HG03139 (cell line): ENCODE measurements around the gene KRTAP24-1.

ENCODE experiments used
- ATAC-seq: cut with Tn5 transposase; IDR thresholded peaks from one replicate; pipeline ENCODE4 v1.9.1; 2021; ENCODE audit not compliant: unreplicated experiment

KRTAP24-1 gene, protein sequence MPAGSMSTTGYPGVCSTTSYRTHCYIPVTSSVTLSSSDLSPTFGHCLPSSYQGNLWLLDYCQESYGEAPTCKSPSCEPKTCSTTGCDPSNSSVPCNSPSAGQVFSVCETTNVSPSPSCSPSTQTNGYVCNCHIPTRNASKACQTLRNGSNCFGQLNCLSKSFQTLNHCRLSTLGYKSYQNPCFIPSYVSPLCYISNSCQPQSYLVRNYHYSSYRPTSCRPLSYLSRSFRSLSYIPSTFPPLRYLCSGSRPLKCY

DNA sequence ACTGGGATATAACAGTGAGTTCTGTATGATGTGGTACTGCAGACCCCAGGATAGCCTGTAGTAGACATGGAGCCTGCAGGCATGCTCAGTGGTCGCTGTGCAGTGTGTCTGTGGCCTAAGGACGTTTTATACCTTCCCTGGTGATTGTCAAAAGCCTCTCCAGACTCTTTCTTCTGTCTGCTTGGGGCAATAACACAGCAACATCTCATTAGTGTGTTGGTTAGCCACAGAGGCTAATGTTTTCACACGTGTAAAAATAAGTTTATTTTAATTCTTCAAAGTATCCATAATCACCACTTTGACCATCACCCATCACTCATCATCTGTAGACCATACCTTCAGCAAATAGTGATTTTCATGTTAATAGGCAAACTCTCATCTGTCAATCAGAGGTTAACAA, at the start of gene KRTAP24-1:
TSS of gene KRTAP24-1 (minus strand) at position 101 of the 400 bp plus-strand sequence. CDS start at position 83, 18 bp downstream.
- ATAC-seq = no peak

- ATAC-seq = no peak
Observed at GRCh38 chr21:30329203-30329875, 46.6 kb upstream of the KRTAP24-1 start.

- ATAC-seq = no peak
Observed at GRCh38 chr21:30326390-30326789, 43.6 kb upstream of the KRTAP24-1 start.

- ATAC-seq = no peak
Observed at GRCh38 chr21:30320215-30320614, 37.5 kb upstream of the KRTAP24-1 start, which contains the start of gene KRTAP26-1. Gene KRTAP26-1, minus strand, starts transcription at chr21:30320315. Its CDS starts 280 bp downstream, at chr21:30320035.

DNA sequence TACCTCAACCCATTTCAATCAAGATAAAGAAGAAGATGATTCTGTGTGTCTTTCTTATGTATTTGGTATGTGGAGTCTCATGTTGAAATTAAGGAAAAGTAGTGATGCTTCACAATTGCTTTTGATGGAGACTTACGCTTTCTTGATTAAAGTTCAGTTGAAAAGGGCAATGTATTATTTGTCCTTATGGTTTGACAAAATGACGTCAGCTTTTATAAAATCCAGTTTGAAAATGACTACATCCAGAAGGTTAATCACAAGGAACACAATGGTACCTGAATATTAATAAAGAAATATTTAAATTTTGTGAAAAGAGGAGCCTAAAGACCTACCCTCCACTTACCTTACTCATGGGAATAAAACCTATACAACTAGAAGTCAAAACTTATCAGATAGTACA, 33.0 kb upstream of the KRTAP24-1 start:
- no peak for ATAC-seq

- ATAC-seq = no peak
Observed at GRCh38 chr21:30306884-30307283, 24.1 kb upstream of the KRTAP24-1 start.

GRCh38 chr21:30305136-30305535, 22.4 kb upstream of the KRTAP24-1 start:
- ATAC-seq = no peak

- no peak for ATAC-seq
Observed at GRCh38 chr21:30289215-30289614, 6.5 kb upstream of the KRTAP24-1 start, which contains the start of gene KRTAP25-1. Gene KRTAP25-1, minus strand, starts transcription at chr21:30289514. Its CDS starts 24 bp downstream, at chr21:30289490.

DNA sequence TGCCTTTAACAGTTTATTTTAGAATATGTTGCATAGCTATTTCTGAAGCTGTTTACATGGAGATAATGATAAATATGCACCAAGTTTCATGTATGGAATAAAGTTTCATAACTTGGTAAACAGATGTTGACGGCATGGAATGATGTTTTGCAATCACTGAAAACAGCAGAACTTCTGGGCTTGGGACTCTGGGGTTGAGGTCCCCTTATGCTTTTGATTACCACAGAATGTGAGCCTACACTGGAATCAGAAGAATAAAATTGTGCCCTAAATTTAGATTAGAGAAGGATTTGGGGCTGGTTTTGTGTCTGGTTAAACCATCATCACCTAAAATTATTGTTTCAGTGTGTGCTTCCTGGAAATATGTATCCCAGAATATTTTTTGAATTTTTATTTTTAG, 11.1 kb downstream of the KRTAP24-1 start:
- ATAC-seq = no peak

- ATAC-seq = no peak
Observed at GRCh38 chr21:30271156-30271555, 11.6 kb downstream of the KRTAP24-1 start.

GRCh38 chr21:30269803-30270530, 12.8 kb downstream of the KRTAP24-1 start:
- no peak for ATAC-seq

- no peak for ATAC-seq
Observed at GRCh38 chr21:30268608-30269197, 14.0 kb downstream of the KRTAP24-1 start.

GRCh38 chr21:30257773-30258172, 25.0 kb downstream of the KRTAP24-1 start:
- ATAC-seq = no peak

GRCh38 chr21:30256100-30256499, 26.6 kb downstream of the KRTAP24-1 start:
- no peak for ATAC-seq

GRCh38 chr21:30255679-30256078, 27.1 kb downstream of the KRTAP24-1 start:
- no peak for ATAC-seq

- no peak for ATAC-seq
Observed at GRCh38 chr21:30251781-30252180, 31.0 kb downstream of the KRTAP24-1 start.

GRCh38 chr21:30249936-30250335, 32.8 kb downstream of the KRTAP24-1 start:
- no peak for ATAC-seq

DNA sequence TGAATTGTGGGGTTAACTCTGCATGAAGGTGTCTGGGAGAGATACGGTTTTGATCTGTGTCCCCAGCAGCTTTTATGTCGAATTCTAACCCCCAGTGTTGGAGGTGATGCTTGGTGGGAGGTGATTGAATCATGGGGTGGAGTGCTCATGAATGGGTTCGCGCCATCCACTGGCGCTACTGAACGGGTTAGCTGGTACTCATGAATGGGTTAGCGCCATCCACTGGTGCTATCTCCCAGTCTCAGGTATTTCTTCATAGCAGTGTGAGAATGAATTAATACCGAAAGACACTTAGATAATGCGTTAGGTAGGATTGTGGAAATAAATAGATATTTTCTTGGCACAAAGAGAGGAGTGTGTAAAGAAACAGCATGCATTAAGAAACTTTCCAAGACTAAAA, 33.9 kb downstream of the KRTAP24-1 start:
- no peak for ATAC-seq

DNA sequence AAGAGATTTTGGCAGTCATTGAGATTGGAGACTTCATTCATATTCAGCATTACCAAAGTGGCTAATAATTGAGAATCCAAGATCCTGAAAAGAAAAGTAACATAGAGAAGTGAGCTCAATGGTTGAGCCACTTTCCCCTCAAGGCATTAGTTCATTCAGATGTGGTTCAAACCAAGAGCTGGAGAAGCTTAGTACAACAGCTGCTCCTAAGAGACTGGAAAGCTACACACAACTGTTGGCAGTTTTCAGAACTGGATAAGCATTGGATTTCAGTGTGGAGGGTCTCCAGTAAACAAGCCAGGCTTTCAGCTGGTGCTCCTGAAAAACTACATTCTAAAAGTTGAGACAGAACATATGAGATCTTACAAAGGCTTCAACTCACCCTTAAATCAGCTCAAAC, 37.7 kb downstream of the KRTAP24-1 start:
- ATAC-seq = no peak

GRCh38 chr21:30243691-30244090, 39.1 kb downstream of the KRTAP24-1 start:
- ATAC-seq = no peak

- ATAC-seq = no peak
Observed at GRCh38 chr21:30240661-30241060, 42.1 kb downstream of the KRTAP24-1 start.
